Retinal pigment epithelial cell (primary cell): ENCODE measurements around the gene C14orf180.

ENCODE experiments used
- DNase-seq: peaks from one replicate; pipeline ENCODE4 v3.0.0-alpha.2; 2010; ENCODE audit warnings: low read depth
- H3K4me3 ChIP-seq: 2 replicates; pipeline ENCODE4 v1.5.1; 2011; ENCODE audit warnings: mild to moderate bottlenecking, low read length, control low read depth, moderate library complexity
- TF ChIP-seq, protein P1 (sequence below): conservative IDR thresholded peaks from 2 replicates; pipeline ENCODE4 v1.5.1; 2011; ENCODE audit warnings: low read depth, low read length, control low read depth, inconsistent platforms

Gene C14orf180

DNA sequence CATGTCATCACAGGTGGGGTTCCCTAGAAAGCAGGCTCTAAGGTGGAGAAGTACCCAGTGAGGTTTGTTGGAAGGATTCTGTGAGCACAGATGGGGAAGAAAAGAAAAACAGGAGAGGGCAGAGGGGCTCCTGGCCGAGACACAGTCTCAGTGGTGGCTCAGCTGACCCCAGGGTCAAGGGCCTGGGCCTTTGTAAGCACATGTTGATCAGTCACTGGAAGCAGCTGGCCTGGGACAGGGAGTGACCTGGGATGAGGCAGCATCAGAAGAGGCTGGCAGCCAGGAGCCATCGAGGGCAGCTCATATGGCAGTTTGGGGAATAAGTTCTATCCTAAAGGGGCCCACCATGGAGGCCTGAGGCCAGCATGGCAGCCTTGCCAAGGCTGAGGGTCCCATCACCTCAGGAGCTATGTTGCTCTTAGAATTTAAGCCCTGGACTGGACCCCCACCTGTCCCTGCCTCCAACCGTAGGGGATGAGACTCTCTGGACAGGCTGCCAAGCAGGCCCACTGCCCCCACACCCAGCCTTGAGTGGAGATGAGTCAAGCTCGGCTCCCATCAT, 31.3 kb downstream of the C14orf180 start:
- no peak overlapping the region for H3K4me3 ChIP-seq
- TF ChIP-seq, protein P1, sequence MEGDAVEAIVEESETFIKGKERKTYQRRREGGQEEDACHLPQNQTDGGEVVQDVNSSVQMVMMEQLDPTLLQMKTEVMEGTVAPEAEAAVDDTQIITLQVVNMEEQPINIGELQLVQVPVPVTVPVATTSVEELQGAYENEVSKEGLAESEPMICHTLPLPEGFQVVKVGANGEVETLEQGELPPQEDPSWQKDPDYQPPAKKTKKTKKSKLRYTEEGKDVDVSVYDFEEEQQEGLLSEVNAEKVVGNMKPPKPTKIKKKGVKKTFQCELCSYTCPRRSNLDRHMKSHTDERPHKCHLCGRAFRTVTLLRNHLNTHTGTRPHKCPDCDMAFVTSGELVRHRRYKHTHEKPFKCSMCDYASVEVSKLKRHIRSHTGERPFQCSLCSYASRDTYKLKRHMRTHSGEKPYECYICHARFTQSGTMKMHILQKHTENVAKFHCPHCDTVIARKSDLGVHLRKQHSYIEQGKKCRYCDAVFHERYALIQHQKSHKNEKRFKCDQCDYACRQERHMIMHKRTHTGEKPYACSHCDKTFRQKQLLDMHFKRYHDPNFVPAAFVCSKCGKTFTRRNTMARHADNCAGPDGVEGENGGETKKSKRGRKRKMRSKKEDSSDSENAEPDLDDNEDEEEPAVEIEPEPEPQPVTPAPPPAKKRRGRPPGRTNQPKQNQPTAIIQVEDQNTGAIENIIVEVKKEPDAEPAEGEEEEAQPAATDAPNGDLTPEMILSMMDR: no peak
- DNase-seq: no peak

DNA sequence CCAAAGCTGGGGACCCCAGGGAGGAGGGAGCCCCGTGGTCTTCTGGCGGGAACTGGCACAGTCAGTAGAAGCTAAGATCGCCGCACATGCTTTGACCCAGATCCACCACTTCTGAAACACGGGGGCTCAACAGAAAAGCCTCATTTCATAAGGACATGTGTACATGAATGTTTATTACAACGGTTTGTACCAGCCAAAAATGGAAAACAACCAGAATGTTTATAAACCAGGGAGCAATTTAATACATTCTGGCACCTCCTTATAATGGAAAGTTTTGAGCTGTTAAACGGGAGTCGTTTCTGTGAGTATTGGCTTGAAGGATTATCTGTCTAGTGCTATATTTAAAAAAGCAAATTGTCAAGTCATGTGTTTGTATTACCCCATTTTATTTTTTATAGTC, 32.3 kb downstream of the C14orf180 start:
- H3K4me3 ChIP-seq: no peak overlapping the region
- TF ChIP-seq, protein P1: no peak
- no peak for DNase-seq

DNA sequence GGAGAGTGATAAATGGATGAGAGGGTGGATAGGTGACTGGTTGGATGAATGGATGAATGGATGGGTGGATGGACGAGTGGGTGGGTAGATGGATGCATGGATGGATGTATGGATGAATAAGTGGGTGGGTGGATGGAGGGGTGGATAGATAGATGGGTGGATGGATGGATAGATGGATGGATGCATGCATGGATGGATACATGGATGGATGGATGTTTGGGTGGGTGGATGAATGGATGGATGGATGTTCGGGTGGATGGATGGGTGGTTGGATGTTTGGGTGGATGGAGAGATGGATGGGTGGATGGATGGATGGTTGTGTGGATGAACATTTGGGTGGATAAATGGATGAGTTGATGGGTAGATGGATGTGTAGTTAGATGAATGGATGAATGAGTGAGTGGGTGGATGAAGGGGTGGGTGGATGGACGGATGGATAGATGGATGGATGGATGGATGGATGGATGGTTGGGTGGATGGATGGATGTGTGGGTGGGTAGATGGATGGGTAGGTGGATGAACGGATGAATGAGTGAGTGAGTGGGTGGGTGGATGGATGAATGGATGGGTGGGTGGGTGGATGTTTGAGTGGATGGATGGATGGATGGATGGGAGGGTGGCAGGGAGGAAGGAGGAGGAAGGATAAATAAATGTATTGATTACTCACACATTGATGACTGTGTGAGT, 34.7 kb downstream of the C14orf180 start:
- TF ChIP-seq, protein P1: no peak
- no peak for DNase-seq
- no peak overlapping the region for H3K4me3 ChIP-seq

DNA sequence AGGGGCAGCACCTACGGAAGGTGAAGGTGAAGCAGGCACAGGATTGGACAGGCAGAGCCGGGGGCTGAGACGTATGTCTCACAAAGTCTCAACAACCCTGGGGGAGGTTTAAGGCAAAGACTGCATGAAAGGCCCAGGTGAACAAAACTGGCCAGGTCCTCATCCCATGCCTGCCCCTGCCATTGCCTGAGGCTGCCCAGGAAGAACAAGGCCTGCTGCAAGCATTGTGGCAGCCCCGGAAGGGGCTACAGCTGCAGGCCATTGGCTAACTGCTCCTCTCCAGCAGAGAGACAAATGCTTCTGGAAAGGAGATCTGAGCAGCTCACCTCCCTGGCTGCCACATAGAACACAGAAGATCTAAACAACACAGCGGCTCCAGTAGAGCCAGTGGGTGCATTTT, 45.4 kb downstream of the C14orf180 start:
- H3K4me3 ChIP-seq: no peak overlapping the region
- TF ChIP-seq, protein P1: no peak
- no peak for DNase-seq

DNA sequence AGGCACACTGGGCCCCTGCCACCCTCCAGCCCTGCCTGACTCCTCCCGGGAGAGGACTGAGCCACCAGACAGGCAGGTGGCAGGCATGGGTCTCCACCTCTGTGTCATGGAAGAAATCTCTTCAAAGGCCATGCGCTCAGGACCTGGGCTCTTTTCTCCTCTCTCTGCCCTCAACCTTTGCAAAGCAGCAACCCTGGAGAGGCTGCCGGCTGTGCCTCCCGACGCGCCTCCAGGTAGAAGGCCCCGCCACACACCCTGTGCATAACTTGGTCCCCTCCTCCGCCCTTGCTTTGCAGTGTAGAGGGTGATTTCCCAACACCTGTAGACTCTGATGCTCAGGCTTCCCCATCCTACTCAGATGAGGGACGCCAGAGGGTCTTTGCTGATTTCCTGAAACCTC, 53.2 kb downstream of the C14orf180 start:
- TF ChIP-seq, protein P1: no peak
- no peak overlapping the region for H3K4me3 ChIP-seq
- no peak for DNase-seq

DNA sequence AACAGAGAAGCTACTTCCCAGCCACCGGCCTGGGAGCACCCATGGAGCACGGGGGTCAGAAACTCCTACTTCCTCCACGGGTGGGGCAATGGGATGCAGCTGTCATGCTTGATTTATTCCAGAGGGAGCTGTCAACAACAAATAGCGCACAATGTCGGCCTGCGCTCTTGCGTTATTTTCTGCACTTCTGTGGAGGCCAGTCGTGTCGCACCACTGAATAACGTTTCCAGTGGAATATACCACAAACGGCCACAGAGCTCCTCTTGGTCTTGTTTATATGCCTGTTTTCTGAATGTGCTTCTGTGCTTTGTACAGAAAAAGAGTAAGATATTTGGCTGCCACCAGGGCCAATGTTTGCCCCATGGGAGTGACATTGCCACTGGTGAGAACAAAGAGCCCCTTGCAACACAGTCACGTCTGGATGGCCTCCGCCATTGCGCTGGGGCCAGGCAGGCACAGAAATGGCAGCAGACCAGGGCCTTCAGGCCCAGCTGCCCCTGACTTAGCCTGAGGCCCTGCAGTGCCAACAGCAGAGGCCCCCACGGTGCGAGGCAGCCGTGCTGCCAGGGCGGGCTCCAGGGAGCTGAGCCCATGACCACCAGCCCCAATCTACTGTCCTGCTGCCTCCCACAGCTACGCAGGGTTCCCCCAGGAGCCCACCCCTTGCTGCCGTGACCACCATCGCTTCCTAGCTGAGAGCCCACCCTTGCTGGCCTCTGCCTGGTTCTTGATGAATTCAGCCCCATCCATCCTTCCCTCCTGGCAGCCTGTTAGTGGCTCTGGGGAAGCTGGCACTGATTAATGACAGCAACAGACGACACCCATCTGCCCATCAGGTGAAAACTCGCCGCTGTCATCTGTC, 53.9 kb downstream of the C14orf180 start:
- TF ChIP-seq, protein P1: no peak
- DNase-seq: no peak
- no peak overlapping the region for H3K4me3 ChIP-seq
